Mucosa of gallbladder (tissue), 1 donor: ENCODE results near the gene C10orf62. TPM values are rescaled to one million over a fixed set of nuclear protein-coding genes. Genes with fewer than 3 reads are reported as not detected.
A peak's percentile ranks its signal among the peaks of the same experiment; 100 is the strongest.
"Not testable (repeated sequence)": the region's sequence is repeated elsewhere in the genome, so short reads cannot be mapped to it uniquely, and the experiment has no call there.

Experiments used
- DNase-seq: peaks from one replicate; pipeline ENCODE4 v3.0.0-alpha.2; 2020; ENCODE audit warnings: low spot score
- total RNA-seq: library from RNA; stranded (reverse); gene quantifications from one replicate; pipeline ENCODE4 v1.2.1, GENCODE V29; 2021
- donor health status: DM: no; HTN: no; CAD: no.

The C10orf62 gene
- total RNA-seq, 1 donor from 2014 or later, result 1.0 TPM

- DNase-seq, result no peak
Measured at GRCh38 chr10:97627731-97628130, 38.2 kb downstream of the C10orf62 start.

- DNase-seq, result no peak
Measured at GRCh38 chr10:97628228-97628627, 38.7 kb downstream of the C10orf62 start.

- no peak for DNase-seq
Measured at GRCh38 chr10:97629289-97629688, 39.8 kb downstream of the C10orf62 start.

DNA sequence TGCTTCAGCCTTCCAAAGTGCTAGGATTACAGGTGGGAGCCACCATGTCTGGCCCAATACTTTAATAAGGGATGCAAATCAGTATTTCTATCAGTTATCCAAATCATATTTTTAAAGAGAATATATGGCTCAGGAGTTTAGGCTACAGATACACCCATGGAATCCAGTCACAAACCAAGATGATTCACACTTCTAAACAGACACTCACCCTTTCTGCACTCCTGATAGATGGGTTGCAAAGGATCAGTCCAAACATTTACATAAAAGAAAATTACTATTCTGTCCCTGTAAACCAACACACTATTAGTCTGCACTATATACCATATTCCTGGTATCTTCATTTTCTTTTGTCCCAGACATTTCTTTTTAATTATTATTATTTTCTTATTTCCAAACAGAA is 41.6 kb downstream of the C10orf62 start:
- no peak for DNase-seq

DNA sequence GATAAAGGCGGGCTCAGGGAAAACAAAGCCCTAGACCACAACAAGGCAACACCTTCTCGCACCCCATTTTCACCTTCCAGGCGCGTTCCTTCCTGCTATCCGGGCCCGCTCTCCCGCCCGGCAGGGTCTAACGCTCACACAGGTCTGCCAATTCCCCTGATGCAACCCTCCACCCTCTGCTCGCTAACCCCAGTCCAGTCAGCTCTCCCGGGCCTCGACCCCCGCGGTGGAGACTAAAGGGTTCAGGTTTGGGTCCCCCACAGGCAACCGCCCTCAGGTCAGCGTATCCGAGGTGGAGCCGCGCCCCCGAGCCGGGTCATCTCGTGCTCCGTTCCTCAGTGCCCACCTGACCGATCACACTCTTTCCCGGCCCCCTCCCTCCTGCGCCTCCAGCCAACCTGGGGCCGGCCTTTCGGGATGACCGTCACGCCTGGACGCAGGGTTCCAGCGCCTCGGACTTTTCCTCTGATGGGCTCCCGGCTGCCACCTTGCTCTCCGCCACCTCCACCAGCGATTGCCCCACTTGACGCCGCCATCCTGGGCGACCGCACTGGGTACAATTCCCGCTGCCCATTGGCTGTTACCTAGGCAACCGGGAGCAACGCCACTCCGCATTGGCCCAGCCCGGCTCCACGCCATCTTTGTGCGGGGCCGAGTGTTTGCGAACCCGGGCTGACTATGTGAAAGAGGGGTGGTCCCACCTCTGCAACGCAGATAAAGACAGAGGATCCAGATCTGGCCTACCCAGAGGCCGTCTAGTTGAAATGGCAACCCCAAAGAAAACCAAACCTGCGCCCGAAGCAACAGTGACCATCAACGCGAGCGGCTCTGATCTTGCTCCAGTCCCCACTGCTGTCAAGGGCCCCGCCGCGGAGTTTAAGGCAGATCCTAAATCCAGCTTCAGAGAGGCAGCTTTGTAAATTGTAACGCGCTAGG is 43.7 kb downstream of the C10orf62 start, which contains the start of gene MORN4:
MORN4 (minus strand) TSS at position 552 of the 936 bp plus-strand sequence. CDS start 13,847 bp downstream, outside the sequence.
- peak; percentile 95 for DNase-seq

DNA sequence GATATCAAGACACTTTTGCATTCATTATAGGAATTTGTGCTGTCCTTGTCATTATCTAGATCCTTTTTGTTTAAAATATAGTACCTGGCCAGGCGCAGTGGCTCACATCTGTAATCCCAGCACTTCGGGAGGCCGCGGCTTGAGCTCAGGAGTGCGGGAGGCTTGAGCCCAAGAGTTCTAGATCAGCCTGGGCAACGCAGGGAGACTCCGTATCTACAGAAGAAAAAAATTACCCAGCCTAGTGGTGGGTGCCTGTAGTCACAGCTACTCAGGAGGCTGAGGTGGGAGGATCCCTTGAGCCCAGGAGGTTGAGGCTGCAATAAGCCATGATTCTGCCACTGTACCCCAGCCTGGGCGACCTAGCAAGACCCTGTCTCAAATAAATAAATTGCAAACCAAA is 44.4 kb downstream of the C10orf62 start:
- no peak for DNase-seq

- DNase-seq, result no peak
Measured at GRCh38 chr10:97635577-97635976, 46.1 kb downstream of the C10orf62 start.

- DNase-seq, result not testable (repeated sequence)
Measured at GRCh38 chr10:97639090-97639489, 49.6 kb downstream of the C10orf62 start.

GRCh38 chr10:97640174-97640867 is 50.8 kb downstream of the C10orf62 start, which contains the start of gene PI4K2A:
Gene PI4K2A, plus strand, starts transcription at chr10:97640671. Its CDS starts 72 bp downstream, at chr10:97640743.
- peak; percentile 99 for DNase-seq

Other genes with a start within 250 kb of the C10orf62 start
- gene RRP12, start 188.4 kb upstream of the C10orf62 start, total RNA-seq, result 20.9 TPM
- gene PGAM1, start 163.5 kb upstream of the C10orf62 start, total RNA-seq, result 270 TPM
- 33.8 TPM for gene EXOSC1, start 143.7 kb upstream of the C10orf62 start, total RNA-seq
- gene ZDHHC16, start 143.5 kb upstream of the C10orf62 start, total RNA-seq, result 37.4 TPM
- 48.1 TPM for gene MMS19, start 91.3 kb upstream of the C10orf62 start, total RNA-seq
- gene UBTD1, start 90.8 kb upstream of the C10orf62 start, total RNA-seq, result 13.8 TPM
- gene ANKRD2, start 16.9 kb upstream of the C10orf62 start, total RNA-seq, result 2.3 TPM
- gene HOGA1, start 5.3 kb upstream of the C10orf62 start, total RNA-seq, result 13.3 TPM
- gene MORN4, start 43.8 kb downstream of the C10orf62 start, total RNA-seq, result 6.9 TPM
- 22.3 TPM for gene PI4K2A, start 51.0 kb downstream of the C10orf62 start, total RNA-seq
- gene AVPI1, start 97.5 kb downstream of the C10orf62 start, total RNA-seq, result 20.1 TPM
- 37.8 TPM for gene MARVELD1, start 124.0 kb downstream of the C10orf62 start, total RNA-seq
- 49.8 TPM for gene ZFYVE27, start 147.4 kb downstream of the C10orf62 start, total RNA-seq
- gene SFRP5, start 182.3 kb downstream of the C10orf62 start, total RNA-seq, result 584 TPM